ENCODE measurements around the gene CTNNBL1. TPM values are rescaled to one million over a fixed set of nuclear protein-coding genes. Genes with fewer than 3 reads are reported as not detected.

Gene CTNNBL1
- total RNA-seq, 1 experiment from 2014 or later: 55.4 TPM

GRCh38 chr20:37885593-37886503, 192.0 kb downstream of the CTNNBL1 start:
- intact Hi-C loops (cut with micrococcal nuclease): no loop called here

More at GRCh38 chr20:37885593-37886503, 192.0 kb downstream of the CTNNBL1 start:
- ATAC-seq (no peak), DNase-seq (ENCODE audit: low read depth, low spot score) (no peak)
- Histone ChIP-seq H3K79me2 (ENCODE audit: insufficient read depth, low read length) (no peaks in the 10 kb centered on the region), H3K27me3 (ENCODE audit: insufficient read depth, low read length) (no peaks in the 10 kb centered on the region), H3K4me2 (ENCODE audit: low read length) (no peak overlapping the region), H3K9me3 (ENCODE audit: control insufficient read depth in 1 of 2, insufficient read depth in 1 of 2, low read depth in 1 of 2, low read length in 2 of 2) (no peaks in the 10 kb centered on the region), H3K4me1 (ENCODE audit: control insufficient read depth in 1 of 2, insufficient read depth in 2 of 2, low read length in 2 of 2) (no peaks in the 10 kb centered on the region), H3K9ac (ENCODE audit: low read length) (no peak overlapping the region), H2AFZ (ENCODE audit: low read depth, low read length, poor library complexity, severe bottlenecking) (no peak overlapping the region), H3K9me2 (ENCODE audit: insufficient read depth) (no peaks in the 10 kb centered on the region), H3K27ac (ENCODE audit: low read depth, low read length) (no peak overlapping the region), H3K4me3 (replicated peaks in 1 of 2; ENCODE audit: low read depth in 1 of 2, low read length in 2 of 2) (no peak overlapping the region), H3K36me3 (ENCODE audit: control insufficient read depth in 1 of 2, insufficient read depth in 2 of 2, low read length in 2 of 2) (no peaks in the 10 kb centered on the region), H4K20me1 (ENCODE audit: insufficient read depth) (no peaks in the 10 kb centered on the region)
- ChIA-PET RAD21 (ENCODE audit: low non-redundant PET in 1 of 2, low total read pairs in 2 of 2, uncharacterized antibody in 2 of 2, unreplicated experiment in 2 of 2) (no interaction called here), CTCF (no interaction called here), POLR2A (no interaction called here)
- no TSS peak for BruUV-seq (replicated peaks)
- TF ChIP-seq POLR2AphosphoS5 (IDR thresholded peaks at IDR 0.05; ENCODE audit: low read depth, low read length) (no peak), YY1 (IDR thresholded peaks at IDR 0.05; ENCODE audit: extremely low read depth, insufficient replicate concordance, low read depth, low read length) (no peak), CEBPB (IDR thresholded peaks at IDR 0.05; ENCODE audit: low read depth) (no peak), JUND (IDR thresholded peaks at IDR 0.05) (no peak), POLR2A (IDR thresholded peaks at IDR 0.05; ENCODE audit: borderline replicate concordance, extremely low read depth, insufficient read depth, insufficient read length) (no peak), ZNF274 (IDR thresholded peaks at IDR 0.05; ENCODE audit: low read depth, low read length) (no peak), FOSL1 (IDR thresholded peaks at IDR 0.05; ENCODE audit: low read depth) (no peak), SIN3A (IDR thresholded peaks at IDR 0.05; ENCODE audit: low read depth) (no peak), EZH2phosphoT487 (IDR thresholded peaks at IDR 0.05; ENCODE audit: borderline replicate concordance) (no peak), CTCF (IDR thresholded peaks at IDR 0.05 in 2 of 3, conservative IDR thresholded peaks at IDR 0.05 in 1 of 3; ENCODE audit: borderline replicate concordance in 1 of 3, insufficient read depth in 1 of 3, low read depth in 2 of 3, low read length in 2 of 3) (no peak), EZH2 (IDR thresholded peaks at IDR 0.05) (no peak), ATF3 (IDR thresholded peaks at IDR 0.05) (no peak), EGR1 (IDR thresholded peaks at IDR 0.05; ENCODE audit: low read depth) (no peak), CBX3 (IDR thresholded peaks at IDR 0.05; ENCODE audit: low read depth) (no peak)

Measured in HCT116 (cell line).